ENCODE data around the gene WDFY4. TPM values are rescaled to one million over a fixed set of nuclear protein-coding genes. Genes with fewer than 3 reads are reported as not detected.

WDFY4 gene
- total RNA-seq, 6 experiments from 2014 or later = not detected

DNA sequence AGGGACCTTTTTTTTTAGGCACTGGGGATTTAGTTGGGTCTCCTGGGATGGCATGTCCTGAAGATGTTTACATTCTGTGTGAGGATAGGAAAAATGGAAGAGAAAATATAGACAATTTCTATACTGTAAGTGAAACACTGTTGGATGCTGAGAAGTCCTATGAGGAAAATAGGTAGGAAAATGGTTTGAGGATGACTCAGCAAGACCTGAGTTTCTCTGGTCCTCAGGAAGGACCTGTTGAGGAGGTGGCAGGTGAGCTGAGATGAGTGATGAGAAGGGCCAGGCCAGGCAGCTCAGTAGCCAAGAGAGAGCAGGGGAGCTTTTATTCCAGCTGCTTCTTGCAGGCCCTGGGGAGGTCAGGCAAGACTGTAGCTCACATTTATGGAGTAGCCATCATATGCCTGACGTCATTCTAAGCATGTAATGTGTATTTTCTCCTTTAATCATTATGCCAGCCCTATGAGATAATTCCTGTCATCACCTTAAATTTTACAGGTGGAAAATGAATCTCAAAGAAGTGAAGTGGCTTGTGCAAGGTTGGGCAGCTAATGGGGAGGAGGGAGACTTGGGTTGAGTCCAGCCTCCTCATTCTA lies 274.0 kb downstream of the WDFY4 start:
- H3K9me3 Mint-ChIP-seq = no peaks in the 10 kb centered on the region
- H3K27ac Mint-ChIP-seq = no peak overlapping the region
- H3K4me3 Mint-ChIP-seq = no peak overlapping the region
- H3K27me3 Mint-ChIP-seq (ENCODE audit: insufficient read depth) = peaks cover 25% of the 10 kb centered on the region
- TF ChIP-seq, protein P1, sequence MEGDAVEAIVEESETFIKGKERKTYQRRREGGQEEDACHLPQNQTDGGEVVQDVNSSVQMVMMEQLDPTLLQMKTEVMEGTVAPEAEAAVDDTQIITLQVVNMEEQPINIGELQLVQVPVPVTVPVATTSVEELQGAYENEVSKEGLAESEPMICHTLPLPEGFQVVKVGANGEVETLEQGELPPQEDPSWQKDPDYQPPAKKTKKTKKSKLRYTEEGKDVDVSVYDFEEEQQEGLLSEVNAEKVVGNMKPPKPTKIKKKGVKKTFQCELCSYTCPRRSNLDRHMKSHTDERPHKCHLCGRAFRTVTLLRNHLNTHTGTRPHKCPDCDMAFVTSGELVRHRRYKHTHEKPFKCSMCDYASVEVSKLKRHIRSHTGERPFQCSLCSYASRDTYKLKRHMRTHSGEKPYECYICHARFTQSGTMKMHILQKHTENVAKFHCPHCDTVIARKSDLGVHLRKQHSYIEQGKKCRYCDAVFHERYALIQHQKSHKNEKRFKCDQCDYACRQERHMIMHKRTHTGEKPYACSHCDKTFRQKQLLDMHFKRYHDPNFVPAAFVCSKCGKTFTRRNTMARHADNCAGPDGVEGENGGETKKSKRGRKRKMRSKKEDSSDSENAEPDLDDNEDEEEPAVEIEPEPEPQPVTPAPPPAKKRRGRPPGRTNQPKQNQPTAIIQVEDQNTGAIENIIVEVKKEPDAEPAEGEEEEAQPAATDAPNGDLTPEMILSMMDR (IDR thresholded peaks at IDR 0.05) = no peak
- H3K4me1 Mint-ChIP-seq (ENCODE audit: low read depth) = no peaks in the 10 kb centered on the region
- H3K36me3 Mint-ChIP-seq (ENCODE audit: low read depth) = no peaks in the 10 kb centered on the region
- DNase-seq = no peak

DNA sequence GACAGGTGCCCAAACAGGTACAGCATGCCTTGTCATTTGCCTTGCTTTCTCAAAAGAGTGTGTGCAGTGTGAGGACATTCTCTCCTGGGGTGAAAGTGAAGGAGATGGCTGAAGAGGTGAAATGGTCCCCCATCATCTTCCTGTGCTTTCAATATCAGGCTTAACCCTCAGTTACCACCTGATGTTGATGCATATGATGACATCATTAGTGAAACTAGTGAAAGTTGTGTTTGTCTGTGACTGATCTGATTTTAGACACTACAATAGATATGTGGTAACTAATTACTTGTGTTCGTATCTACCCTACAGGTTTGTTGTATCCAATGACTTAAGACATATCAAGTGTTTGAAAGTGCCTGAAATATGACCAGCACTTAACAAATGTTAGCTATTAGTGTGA lies 279.4 kb downstream of the WDFY4 start:
- Mint-ChIP-seq H3K4me3 (no peak overlapping the region), H3K4me1 (ENCODE audit: low read depth) (no peaks in the 10 kb centered on the region), H3K27me3 (ENCODE audit: insufficient read depth) (peaks cover 10% of the 10 kb centered on the region), H3K27ac (no peak overlapping the region), H3K9me3 (no peaks in the 10 kb centered on the region), H3K36me3 (ENCODE audit: low read depth) (no peaks in the 10 kb centered on the region)
- DNase-seq = no peak
- TF ChIP-seq, protein P1 (IDR thresholded peaks at IDR 0.05) = no peak

DNA sequence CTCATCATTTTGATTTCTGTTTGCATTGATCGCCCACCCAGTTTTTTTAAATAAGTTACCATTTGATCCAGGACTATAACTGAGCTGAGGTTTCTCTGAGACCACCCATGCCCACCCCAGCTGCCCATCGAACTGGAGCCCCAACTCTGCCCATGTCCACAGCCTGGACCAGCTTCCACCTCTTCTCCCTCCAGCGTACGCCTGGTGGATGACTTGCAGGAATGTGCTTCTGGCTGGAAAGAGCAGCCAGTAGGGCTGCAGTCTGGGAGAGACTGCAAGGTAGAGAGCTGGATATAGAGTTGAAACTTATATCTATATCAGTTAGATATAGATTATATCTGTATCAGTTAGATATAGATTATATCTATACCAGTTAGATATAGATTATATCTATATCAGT lies 280.8 kb downstream of the WDFY4 start:
- H3K4me1 Mint-ChIP-seq (ENCODE audit: low read depth) = no peaks in the 10 kb centered on the region
- H3K27ac Mint-ChIP-seq = no peak overlapping the region
- peaks cover 11% of the 10 kb centered on the region for H3K27me3 Mint-ChIP-seq (ENCODE audit: insufficient read depth)

GRCh38 chr10:48968036-48968435 lies 283.4 kb downstream of the WDFY4 start:
- TF ChIP-seq, protein P1 (IDR thresholded peaks at IDR 0.05) = no peak
- H3K4me3 Mint-ChIP-seq = no peak overlapping the region
- peaks cover 11% of the 10 kb centered on the region for H3K27me3 Mint-ChIP-seq (ENCODE audit: insufficient read depth)
- no peak overlapping the region for H3K27ac Mint-ChIP-seq
- H3K9me3 Mint-ChIP-seq = peaks cover 3% of the 10 kb centered on the region; the same call in 1 of the 2 replicates
- peaks cover 3% of the 10 kb centered on the region; the same call in 1 of the 2 replicates for H3K4me1 Mint-ChIP-seq (ENCODE audit: low read depth)
- no peaks in the 10 kb centered on the region for H3K36me3 Mint-ChIP-seq (ENCODE audit: low read depth)
- no peak for DNase-seq

More for the DNA sequence above, 280.8 kb downstream of the WDFY4 start:
- TF ChIP-seq, protein P1 (IDR thresholded peaks at IDR 0.05) = no peak
- H3K9me3 Mint-ChIP-seq = no peaks in the 10 kb centered on the region
- no peak for DNase-seq
- H3K4me3 Mint-ChIP-seq = no peak overlapping the region
- H3K36me3 Mint-ChIP-seq (ENCODE audit: low read depth) = no peaks in the 10 kb centered on the region

DNA sequence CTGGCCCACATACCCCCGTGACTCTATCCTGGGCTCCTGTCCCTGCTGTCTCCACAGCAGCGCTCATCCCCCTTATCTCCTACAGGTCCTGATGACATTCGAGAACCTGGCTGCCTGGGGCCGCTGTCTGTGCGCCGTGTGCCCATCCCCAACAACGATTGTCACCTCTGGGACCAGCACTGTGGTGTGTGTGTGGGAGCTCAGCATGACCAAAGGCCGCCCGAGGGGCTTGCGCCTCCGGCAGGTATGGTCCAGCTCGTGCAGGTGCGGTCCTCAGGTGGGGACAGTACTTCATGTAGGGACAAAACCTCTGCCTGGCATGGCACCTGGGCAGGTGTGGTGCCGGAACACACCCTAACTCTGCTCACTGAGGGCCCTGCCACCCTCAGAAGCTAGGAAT lies 285.4 kb downstream of the WDFY4 start:
- Mint-ChIP-seq H3K27me3 (ENCODE audit: insufficient read depth) (peaks cover 11% of the 10 kb centered on the region), H3K27ac (no peak overlapping the region), H3K9me3 (peaks cover 3% of the 10 kb centered on the region; the same call in 1 of the 2 replicates), H3K4me3 (no peak overlapping the region), H3K36me3 (ENCODE audit: low read depth) (no peaks in the 10 kb centered on the region), H3K4me1 (ENCODE audit: low read depth) (peaks cover 5% of the 10 kb centered on the region; the same call in 1 of the 2 replicates)
- DNase-seq = no peak
- TF ChIP-seq, protein P1 (IDR thresholded peaks at IDR 0.05) = no peak
